ENCODE measurements around the gene SEC62. TPM values are rescaled to one million over a fixed set of nuclear protein-coding genes. Genes with fewer than 3 reads are reported as not detected.

SEC62 gene
- total and polyA plus RNA-seq, 9 of the 15 experiments (the other 6 are each of a cell fraction or from before 2014, with no cell fraction given): 34.5 to 152 (median 51.8) TPM

DNA sequence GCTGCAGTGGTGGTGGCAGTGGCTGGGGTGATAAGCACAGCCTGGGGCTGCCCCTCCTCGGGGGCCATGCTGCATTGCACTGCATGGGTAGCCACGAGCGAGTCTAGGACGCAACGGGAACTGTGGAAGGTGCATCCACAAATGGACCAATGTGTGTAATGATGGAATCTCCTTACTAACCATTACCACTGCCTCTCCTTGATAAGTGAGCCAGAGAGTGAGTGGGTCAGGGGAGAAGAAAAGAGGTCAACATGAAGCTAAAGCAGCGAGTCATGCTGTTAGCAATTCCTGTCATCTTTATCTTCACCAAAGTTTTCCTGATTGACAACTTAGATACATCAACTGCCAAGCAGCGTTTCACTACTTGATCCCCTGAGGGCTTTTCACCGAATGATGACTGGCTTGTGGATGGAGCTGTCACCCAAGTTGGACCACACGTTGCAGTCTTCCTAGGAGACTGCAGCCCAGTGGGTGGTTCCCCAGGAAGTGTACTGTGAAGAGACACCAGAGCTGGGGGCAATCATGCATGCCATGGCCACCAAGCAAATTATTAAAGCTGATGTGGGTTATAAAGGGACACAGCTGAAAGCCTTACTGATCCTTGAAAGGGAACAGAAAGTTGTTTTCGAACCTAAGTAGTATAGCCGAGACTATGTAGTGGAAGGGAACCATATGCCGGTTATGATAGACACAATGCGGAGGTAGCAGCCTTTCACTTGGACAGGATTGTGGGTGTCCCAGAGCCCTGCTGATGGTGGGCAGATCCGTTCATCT is 34.7 kb upstream of the SEC62 start:
- Histone ChIP-seq H3K9me3 (replicated peaks; ENCODE audit: control insufficient read depth, insufficient read depth, low read depth, low read length) (no peaks in the 10 kb centered on the region), H3K4me1 (replicated peaks in 1 of 2; ENCODE audit: control insufficient read depth in 2 of 2, insufficient read depth in 2 of 2, low read length in 2 of 2) (peaks cover 5 to 23% of the 10 kb centered on the region in 2 experiments), H2AFZ (ENCODE audit: low read depth, low read length) (peak overlapping the region; percentile 58), H3K27ac (ENCODE audit: extremely low read depth, low read depth, low read length) (no peak overlapping the region), H3K4me3 (no peak overlapping the region), H4K20me1 (replicated peaks; ENCODE audit: control insufficient read depth, insufficient read depth, low read length) (no peaks in the 10 kb centered on the region), H3K36me3 (ENCODE audit: control insufficient read depth, insufficient read depth, low read length) (no peaks in the 10 kb centered on the region), H3K4me2 (ENCODE audit: insufficient read depth, low read length) (peak overlapping the region; percentile 62; the same call in 1 of the 2 replicates), H3K79me2 (ENCODE audit: control insufficient read depth, insufficient read depth, low read length) (no peaks in the 10 kb centered on the region), H3K9ac (ENCODE audit: insufficient read depth in 1 of 2, low read depth in 2 of 2, low read length in 2 of 2) (peak overlapping the region in 1 of 2 experiments; percentile 39; a peak in 1 of 4 replicates), H3K9me1 (ENCODE audit: control insufficient read depth, insufficient read depth, low read length) (no peaks in the 10 kb centered on the region), H3K27me3 (ENCODE audit: control insufficient read depth in 2 of 2, insufficient read depth in 2 of 2, low read length in 2 of 2) (no peaks in the 10 kb centered on the region)
- ChIA-PET POLR2A (interaction anchor here (0.6 to 1.9 kb wide), 5 partner anchors 11 to 49 kb away, joined by 3 to 5 read pairs (median 4); no protein-coding TSS in a partner anchor), CTCF (ENCODE audit: low intra/inter-chr PET ratio) (no interaction called here)
- 29% methylated on average over 14 of the region's 14 CpGs for WGBS (ENCODE audit: insufficient coverage, low coverage, missing lambda C conversion rate)
- peak; percentile 63 for ATAC-seq
- DNase-seq (ENCODE audit: extremely low read depth in 1 of 4, low spot score in 3 of 4): peak in 2 of 4 experiments; percentile 42 to 64
- in situ Hi-C loops (cut with MboI): no loop called here
- intact Hi-C loops (cut with micrococcal nuclease): loop anchor here (2.0 to 5.0 kb wide), 2 partner anchors 35 to 70 kb away; partner anchors contain the start of gene SEC62
- BruUV-seq (replicated peaks): no TSS peak
- FAIRE-seq: peak; percentile 62
- TF ChIP-seq KLF10 (CRISPR knock-in tag; IDR thresholded peaks at IDR 0.05): no peak
- no peak for TF ChIP-seq MEF2A (IDR thresholded peaks at IDR 0.05; ENCODE audit: control insufficient read depth, low read depth, low read length)
- TF ChIP-seq FOSL1 (tag; conservative IDR thresholded peaks at IDR 0.05): 0 out of 2 replicates have a peak, but pooled peaks have one; percentile 37
- TF ChIP-seq, protein P1, sequence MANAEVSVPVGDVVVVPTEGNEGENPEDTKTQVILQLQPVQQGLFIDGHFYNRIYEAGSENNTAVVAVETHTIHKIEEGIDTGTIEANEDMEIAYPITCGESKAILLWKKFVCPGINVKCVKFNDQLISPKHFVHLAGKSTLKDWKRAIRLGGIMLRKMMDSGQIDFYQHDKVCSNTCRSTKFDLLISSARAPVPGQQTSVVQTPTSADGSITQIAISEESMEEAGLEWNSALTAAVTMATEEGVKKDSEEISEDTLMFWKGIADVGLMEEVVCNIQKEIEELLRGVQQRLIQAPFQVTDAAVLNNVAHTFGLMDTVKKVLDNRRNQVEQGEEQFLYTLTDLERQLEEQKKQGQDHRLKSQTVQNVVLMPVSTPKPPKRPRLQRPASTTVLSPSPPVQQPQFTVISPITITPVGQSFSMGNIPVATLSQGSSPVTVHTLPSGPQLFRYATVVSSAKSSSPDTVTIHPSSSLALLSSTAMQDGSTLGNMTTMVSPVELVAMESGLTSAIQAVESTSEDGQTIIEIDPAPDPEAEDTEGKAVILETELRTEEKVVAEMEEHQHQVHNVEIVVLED (CRISPR knock-in tag; IDR thresholded peaks at IDR 0.05): no peak
- TF ChIP-seq, protein P2, sequence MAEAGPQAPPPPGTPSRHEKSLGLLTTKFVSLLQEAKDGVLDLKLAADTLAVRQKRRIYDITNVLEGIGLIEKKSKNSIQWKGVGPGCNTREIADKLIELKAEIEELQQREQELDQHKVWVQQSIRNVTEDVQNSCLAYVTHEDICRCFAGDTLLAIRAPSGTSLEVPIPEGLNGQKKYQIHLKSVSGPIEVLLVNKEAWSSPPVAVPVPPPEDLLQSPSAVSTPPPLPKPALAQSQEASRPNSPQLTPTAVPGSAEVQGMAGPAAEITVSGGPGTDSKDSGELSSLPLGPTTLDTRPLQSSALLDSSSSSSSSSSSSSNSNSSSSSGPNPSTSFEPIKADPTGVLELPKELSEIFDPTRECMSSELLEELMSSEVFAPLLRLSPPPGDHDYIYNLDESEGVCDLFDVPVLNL (CRISPR knock-in tag; IDR thresholded peaks at IDR 0.05; ENCODE audit: low read depth): no peak
- peak; percentile 63 for TF ChIP-seq CBFA2T3 (IDR thresholded peaks at IDR 0.05)
- TF ChIP-seq VEZF1 (CRISPR knock-in tag; IDR thresholded peaks at IDR 0.05): peak; percentile 41; the same call in 1 of the 2 replicates
- no peak for TF ChIP-seq STAT5B (CRISPR knock-in tag; IDR thresholded peaks at IDR 0.05)
- no peak for TF ChIP-seq POLR2AphosphoS5 (IDR thresholded peaks at IDR 0.05; ENCODE audit: control insufficient read depth, insufficient read depth, low read depth, low read length)
- TF ChIP-seq NFYB (IDR thresholded peaks at IDR 0.05; ENCODE audit: extremely low read depth, insufficient read length): no peak
- TF ChIP-seq, protein P3, sequence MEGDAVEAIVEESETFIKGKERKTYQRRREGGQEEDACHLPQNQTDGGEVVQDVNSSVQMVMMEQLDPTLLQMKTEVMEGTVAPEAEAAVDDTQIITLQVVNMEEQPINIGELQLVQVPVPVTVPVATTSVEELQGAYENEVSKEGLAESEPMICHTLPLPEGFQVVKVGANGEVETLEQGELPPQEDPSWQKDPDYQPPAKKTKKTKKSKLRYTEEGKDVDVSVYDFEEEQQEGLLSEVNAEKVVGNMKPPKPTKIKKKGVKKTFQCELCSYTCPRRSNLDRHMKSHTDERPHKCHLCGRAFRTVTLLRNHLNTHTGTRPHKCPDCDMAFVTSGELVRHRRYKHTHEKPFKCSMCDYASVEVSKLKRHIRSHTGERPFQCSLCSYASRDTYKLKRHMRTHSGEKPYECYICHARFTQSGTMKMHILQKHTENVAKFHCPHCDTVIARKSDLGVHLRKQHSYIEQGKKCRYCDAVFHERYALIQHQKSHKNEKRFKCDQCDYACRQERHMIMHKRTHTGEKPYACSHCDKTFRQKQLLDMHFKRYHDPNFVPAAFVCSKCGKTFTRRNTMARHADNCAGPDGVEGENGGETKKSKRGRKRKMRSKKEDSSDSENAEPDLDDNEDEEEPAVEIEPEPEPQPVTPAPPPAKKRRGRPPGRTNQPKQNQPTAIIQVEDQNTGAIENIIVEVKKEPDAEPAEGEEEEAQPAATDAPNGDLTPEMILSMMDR (IDR thresholded peaks at IDR 0.05 in 2 of 3, conservative IDR thresholded peaks at IDR 0.05 in 1 of 3; ENCODE audit: insufficient read depth in 2 of 3, low read depth in 1 of 3, low read length in 3 of 3): no peak
- no peak for TF ChIP-seq SMAD3 (CRISPR knock-in tag; conservative IDR thresholded peaks at IDR 0.05)
- TF ChIP-seq NR2F6 (CRISPR knock-in tag; IDR thresholded peaks at IDR 0.05): no peak
- no peak for TF ChIP-seq LCOR (CRISPR knock-in tag; IDR thresholded peaks at IDR 0.05)
- TF ChIP-seq NR3C1 (CRISPR knock-in tag; IDR thresholded peaks at IDR 0.05): no peak
- peak; percentile 66 for TF ChIP-seq NFE2 (IDR thresholded peaks at IDR 0.05; ENCODE audit: low read depth)
